ENCODE measurements around the gene NDST3.
"Not testable (repeated sequence)": the region's sequence is repeated elsewhere in the genome, so short reads cannot be mapped to it uniquely, and the experiment has no call there.

NDST3 gene

GRCh38 chr4:118190903-118191302 is 156.6 kb downstream of the NDST3 start:
- ATAC-seq = no peak

- ATAC-seq = no peak
Measured at GRCh38 chr4:118193421-118193820, 159.1 kb downstream of the NDST3 start.

- ATAC-seq = no peak
Measured at GRCh38 chr4:118206627-118207026, 172.3 kb downstream of the NDST3 start.

- ATAC-seq = no peak
Measured at GRCh38 chr4:118213101-118213500, 178.8 kb downstream of the NDST3 start.

- ATAC-seq = no peak
Measured at GRCh38 chr4:118215826-118216225, 181.5 kb downstream of the NDST3 start.

GRCh38 chr4:118221227-118221800 is 187.0 kb downstream of the NDST3 start:
- ATAC-seq = no peak

- ATAC-seq = no peak
Measured at GRCh38 chr4:118224243-118224829, 190.1 kb downstream of the NDST3 start.

- ATAC-seq = no peak
Measured at GRCh38 chr4:118225511-118225910, 191.2 kb downstream of the NDST3 start.

GRCh38 chr4:118226311-118227010 is 192.2 kb downstream of the NDST3 start:
- ATAC-seq = no peak

GRCh38 chr4:118235566-118236120 is 201.4 kb downstream of the NDST3 start:
- ATAC-seq = no peak

- ATAC-seq = no peak
Measured at GRCh38 chr4:118237531-118237930, 203.2 kb downstream of the NDST3 start.

GRCh38 chr4:118249890-118250289 is 215.6 kb downstream of the NDST3 start:
- no peak for ATAC-seq

GRCh38 chr4:118254368-118254767 is 220.1 kb downstream of the NDST3 start:
- no peak for ATAC-seq

GRCh38 chr4:118259111-118259510 is 224.8 kb downstream of the NDST3 start:
- no peak for ATAC-seq

GRCh38 chr4:118260309-118260708 is 226.0 kb downstream of the NDST3 start:
- no peak for ATAC-seq

GRCh38 chr4:118264096-118264495 is 229.8 kb downstream of the NDST3 start:
- no peak for ATAC-seq

- ATAC-seq = peak; percentile 17 to 65
Measured at GRCh38 chr4:118265312-118266144, 231.2 kb downstream of the NDST3 start.

- ATAC-seq = not testable (repeated sequence)
Measured at GRCh38 chr4:118266145-118266496, 231.8 kb downstream of the NDST3 start.

- peak in 1 of 2 donors; percentile 7 for ATAC-seq
Measured at GRCh38 chr4:118268780-118269179, 234.5 kb downstream of the NDST3 start.

GRCh38 chr4:118270492-118270891 is 236.2 kb downstream of the NDST3 start:
- ATAC-seq = no peak

GRCh38 chr4:118271788-118272187 is 237.5 kb downstream of the NDST3 start:
- no peak for ATAC-seq

GRCh38 chr4:118273642-118274041 is 239.4 kb downstream of the NDST3 start:
- no peak for ATAC-seq

GRCh38 chr4:118276580-118276979 is 242.3 kb downstream of the NDST3 start:
- ATAC-seq = no peak

Data from activated CD4-positive, CD25-positive, alpha-beta regulatory T cell treated with anti-CD3 and anti-CD28 coated beads, Interleukin-2, amount 50 U/mL, for 24 hours (primary cell).